OCI-M2 (cell line): ENCODE measurements around the gene ANKRD53.

Experiments used
- DNase-seq: peaks from one replicate; lab custom pipeline; 2025; ENCODE audit not compliant: unreplicated experiment; lab: John Stamatoyannopoulos, UW

The ANKRD53 gene

GRCh38 chr2:70978341-70979179 lies at the start of gene ANKRD53:
Gene ANKRD53, plus strand, starts transcription at chr2:70978630. Its CDS starts 16 bp downstream, at chr2:70978646.
- no peak for DNase-seq

- DNase-seq = no peak
Measured at GRCh38 chr2:70930371-70931329, 47.8 kb upstream of the ANKRD53 start.

- no peak for DNase-seq
Measured at GRCh38 chr2:70931376-70932000, 46.9 kb upstream of the ANKRD53 start.

- DNase-seq = no peak
Measured at GRCh38 chr2:70932631-70933230, 45.7 kb upstream of the ANKRD53 start.

- DNase-seq = no peak
Measured at GRCh38 chr2:70934981-70935380, 43.4 kb upstream of the ANKRD53 start.

GRCh38 chr2:70935468-70936164 lies 42.8 kb upstream of the ANKRD53 start, which contains the start of gene ATP6V1B1:
Gene ATP6V1B1, plus strand, starts transcription at chr2:70935900. Its CDS starts 55 bp downstream, at chr2:70935955.
- DNase-seq = no peak

GRCh38 chr2:70936165-70936978 lies 42.1 kb upstream of the ANKRD53 start:
- DNase-seq = no peak

- no peak for DNase-seq
Measured at GRCh38 chr2:70936979-70937811, 41.2 kb upstream of the ANKRD53 start.

- no peak for DNase-seq
Measured at GRCh38 chr2:70937866-70938585, 40.4 kb upstream of the ANKRD53 start.

- no peak for DNase-seq
Measured at GRCh38 chr2:70938586-70938950, 39.9 kb upstream of the ANKRD53 start.

- DNase-seq = no peak
Measured at GRCh38 chr2:70939001-70939838, 39.2 kb upstream of the ANKRD53 start.

- no peak for DNase-seq
Measured at GRCh38 chr2:70939839-70940580, 38.4 kb upstream of the ANKRD53 start.

GRCh38 chr2:70941186-70941585 lies 37.2 kb upstream of the ANKRD53 start:
- DNase-seq = no peak

GRCh38 chr2:70941701-70942100 lies 36.7 kb upstream of the ANKRD53 start:
- no peak for DNase-seq

GRCh38 chr2:70942396-70943204 lies 35.8 kb upstream of the ANKRD53 start:
- no peak for DNase-seq
